A549 (cell line): Measurements from ENCODE around the gene FOXA1. TPM values are rescaled to one million over a fixed set of nuclear protein-coding genes. Genes with fewer than 3 reads are reported as not detected.

Source experiments
- ATAC-seq, 2 experiments: fragments of 200-7000 bp in 1 of 2; fragments of >200 bp in 1 of 2; cut with Nextera tagmentation in 1 of 2; cut with Tn5 transposase in 1 of 2; 3 replicates each; pipeline versions ENCODE4 v1.8.0 to v1.9.1; 2018 to 2020; ENCODE audit warnings: mild to moderate bottlenecking in 1 of 2, moderate library complexity in 1 of 2
- CTCF ChIA-PET: fragments of 300-600 bp; sonication (Branson Sonifier 250); formaldehyde crosslinking; extraction: SDS; loops from one replicate; lab custom pipeline; 2021; ENCODE audit warnings: antibody characterized with exemption, inconsistent platforms; lab: Yijun Ruan, JAX
- POLR2A ChIA-PET: fragments of 350-600 bp; formaldehyde crosslinking; extraction: SDS; loops from one replicate; lab custom pipeline; 2021; ENCODE audit warnings: antibody characterized with exemption, inconsistent platforms; lab: Yijun Ruan, JAX
- DNase-seq, 2 experiments: peaks; one replicate each; pipeline versions ENCODE4 v3.0.0 to v3.0.0-alpha.2; 2011 to 2016; ENCODE audit warnings: low read depth in 1 of 2, low spot score in 1 of 2
- FAIRE-seq: peaks from 2 replicates; lab custom pipeline; 2011; peaks lifted over from hg19 to GRCh38; lab: Jason Lieb, UNC
- H3K27ac ChIP-seq, 2 experiments: fragments of >200 bp; sonication (Bioruptor Twin); formaldehyde crosslinking; 3 replicates each; pipeline ENCODE4 v1.5.1; 2016 to 2017
- H3K4me1 ChIP-seq: fragments of >200 bp; sonication (Bioruptor Twin); formaldehyde crosslinking; 3 replicates; pipeline ENCODE4 v1.6.1; 2016
- H3K4me2 ChIP-seq: fragments of >200 bp; sonication (Bioruptor Twin); formaldehyde crosslinking; 3 replicates; pipeline ENCODE4 v1.6.1; 2016
- H3K4me3 ChIP-seq: fragments of >200 bp; sonication (Bioruptor Twin); formaldehyde crosslinking; 3 replicates; pipeline ENCODE4 v1.5.1; 2016
- H3K9me3 ChIP-seq: fragments of >200 bp; sonication (Bioruptor Twin); formaldehyde crosslinking; 3 replicates; pipeline ENCODE4 v1.6.1; 2016
- BHLHE40 ChIP-seq: IDR thresholded peaks from 2 replicates; pipeline ENCODE4 v1.6.1; 2012; ENCODE audit warnings: low read depth, low read length, inconsistent platforms
- EP300 ChIP-seq, 2 experiments: fragments of >200 bp; sonication (Bioruptor Twin); formaldehyde crosslinking; IDR thresholded peaks; 2 replicates in 1 of 2; 3 replicates in 1 of 2; pipeline ENCODE4 v1.6.1; 2016 to 2017
- ESRRA ChIP-seq: fragments of 150-350 bp; IDR thresholded peaks from 2 replicates; pipeline ENCODE4 v1.6.1; 2014; ENCODE audit warnings: mild to moderate bottlenecking, low read length, borderline replicate concordance
- FOSL2 ChIP-seq, 2 experiments: fragments of 450-650 bp in 1 of 2; fragments of >200 bp in 1 of 2; sonication (Bioruptor Twin) in 1 of 2; formaldehyde crosslinking; IDR thresholded peaks; 2 replicates each; pipeline versions ENCODE4 v1.5.0 to v1.6.1; 2016 to 2020; ENCODE audit warnings: mild to moderate bottlenecking in 1 of 2, moderate library complexity in 1 of 2
- FOXS1 ChIP-seq: fragments of 250-450 bp; sonication (Bioruptor Pico); IDR thresholded peaks from 2 replicates; pipeline ENCODE4 v1.5.0; 2020; ENCODE audit warnings: mild to moderate bottlenecking, moderate library complexity
- GATA3 ChIP-seq: IDR thresholded peaks from 2 replicates; pipeline ENCODE4 v1.6.1; 2012; ENCODE audit warnings: borderline replicate concordance
- HDAC2 ChIP-seq: fragments of 200-600 bp; sonication (generic); IDR thresholded peaks from 2 replicates; pipeline ENCODE4 v1.6.1; 2016
- HEYL ChIP-seq: fragments of 250-450 bp; sonication (Bioruptor Pico); IDR thresholded peaks from 2 replicates; pipeline ENCODE4 v1.8.0; 2021; ENCODE audit warnings: mild to moderate bottlenecking, moderate library complexity
- JUN ChIP-seq, 2 experiments: fragments of >200 bp; sonication (Bioruptor Twin); formaldehyde crosslinking; IDR thresholded peaks; 2 replicates in 1 of 2; 3 replicates in 1 of 2; pipeline ENCODE4 v1.6.1; 2016 to 2017
- JUNB ChIP-seq: fragments of >200 bp; sonication (Bioruptor Twin); formaldehyde crosslinking; IDR thresholded peaks from 2 replicates; pipeline ENCODE4 v1.6.1; 2016
- MYC ChIP-seq: IDR thresholded peaks from 2 replicates; pipeline ENCODE4 v1.6.1; 2012; ENCODE audit warnings: mild to moderate bottlenecking, inconsistent platforms, low read length, improper control_type of control experiment, borderline replicate concordance
- NFE2L2 ChIP-seq: fragments of 150-350 bp; conservative IDR thresholded peaks from 2 replicates; pipeline ENCODE4 v1.6.1; 2014; ENCODE audit warnings: low read length
- RCOR1 ChIP-seq: fragments of 150-350 bp; IDR thresholded peaks from 2 replicates; pipeline ENCODE4 v1.6.1; 2014; ENCODE audit warnings: antibody characterized with exemption, low read length, low read depth
- RFX5 ChIP-seq: fragments of 450-650 bp; IDR thresholded peaks from 2 replicates; pipeline ENCODE4 v1.7.1; 2014; ENCODE audit warnings: antibody characterized with exemption, mild to moderate bottlenecking, moderate library complexity
- RNF2 ChIP-seq: fragments of 200-600 bp; sonication (generic); IDR thresholded peaks from 2 replicates; pipeline ENCODE4 v1.6.1; 2016; ENCODE audit warnings: low read depth, mild to moderate bottlenecking, antibody characterized with exemption, moderate library complexity, borderline replicate concordance
- SMC3 ChIP-seq: fragments of >200 bp; sonication (Bioruptor Twin); formaldehyde crosslinking; IDR thresholded peaks from 3 replicates; pipeline ENCODE4 v1.6.1; 2018; ENCODE audit warnings: inconsistent platforms
- SREBF2 ChIP-seq: fragments of 450-650 bp; IDR thresholded peaks from 2 replicates; pipeline ENCODE4 v1.6.1; 2014; ENCODE audit warnings: mild to moderate bottlenecking, moderate library complexity
- TFCP2L1 ChIP-seq: fragments of 250-450 bp; sonication (Bioruptor Pico); IDR thresholded peaks from 2 replicates; pipeline ENCODE4 v1.5.0; 2021; ENCODE audit warnings: mild to moderate bottlenecking
- ZNF302 ChIP-seq: fragments of 250-450 bp; sonication (Bioruptor Pico); IDR thresholded peaks from 2 replicates; pipeline ENCODE4 v1.9.0; 2021; ENCODE audit warnings: inconsistent platforms, mild to moderate bottlenecking, moderate library complexity
- WGBS: methylation state at CpG from one replicate; pipeline ENCODE4 v1.1.6; 2017; ENCODE audit errors: missing lambda C conversion rate; 5-methylcytosine and 5-hydroxymethylcytosine counted together
- polyA plus RNA-seq, 4 experiments: library from polyadenylated mRNA; depleted of rRNA in 3 of 4; stranded (reverse); fragments of >200 nt; fragmentation: RNase III in 1 of 4; extraction: RNeasy Plus Mini Kit Qiagen cat#74134 plus additional on column Dnase treatment in 1 of 4; gene quantifications; 2 replicates in 3 of 4; 3 replicates in 1 of 4; pipeline ENCODE4 v1.2.3, GENCODE V29; 2011 to 2017
- TF ChIP-seq, protein P1 (sequence below): fragments of >200 bp; sonication (Bioruptor Twin); formaldehyde crosslinking; IDR thresholded peaks from 3 replicates; pipeline ENCODE4 v1.5.1; 2016
- TF ChIP-seq, protein P2 (sequence below): IDR thresholded peaks from 2 replicates; pipeline ENCODE4 v1.6.1; 2012
- TF ChIP-seq, protein P3 (sequence below): fragments of >200 bp; sonication (Bioruptor Twin); formaldehyde crosslinking; IDR thresholded peaks from 2 replicates; pipeline ENCODE4 v1.6.1; 2016

The FOXA1 gene
- polyA plus RNA-seq, 2 of the 4 experiments (the other 2 are of a cell fraction) = 5.5 to 17.9 TPM

DNA sequence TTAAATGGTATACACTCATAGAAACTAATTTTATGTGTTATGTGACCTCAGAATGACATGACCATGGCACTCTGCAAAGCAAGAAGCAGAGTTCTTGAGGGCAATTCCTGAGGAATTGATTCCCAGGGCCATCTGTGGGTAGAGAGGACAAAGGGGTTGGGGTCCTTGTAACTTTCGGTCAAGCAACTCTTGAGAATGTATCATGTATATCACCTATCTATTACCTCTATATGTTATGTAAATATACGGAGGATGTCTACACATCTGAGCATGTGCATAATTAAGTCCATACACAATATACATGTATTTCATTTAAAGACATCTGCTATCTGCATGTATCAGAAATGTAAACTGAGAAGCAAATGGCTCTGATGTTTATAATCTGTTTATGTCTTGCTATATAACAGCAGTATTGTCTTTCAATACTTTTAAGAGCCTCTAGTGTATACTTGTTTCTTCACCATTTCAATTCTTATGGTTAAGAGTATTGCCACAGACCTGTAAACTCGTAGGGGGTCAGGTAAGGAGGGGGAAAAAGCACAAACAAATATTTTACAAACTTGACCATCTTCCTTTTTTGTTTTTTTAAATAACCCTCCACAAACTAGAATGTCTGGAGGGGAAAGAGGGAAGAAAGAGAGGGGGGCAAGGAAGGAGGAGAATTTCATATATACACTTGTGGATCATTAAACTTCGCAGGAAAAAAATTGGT is 4.5 kb downstream of the FOXA1 start:
- peak overlapping the region; percentile 92 for H3K4me3 ChIP-seq

DNA sequence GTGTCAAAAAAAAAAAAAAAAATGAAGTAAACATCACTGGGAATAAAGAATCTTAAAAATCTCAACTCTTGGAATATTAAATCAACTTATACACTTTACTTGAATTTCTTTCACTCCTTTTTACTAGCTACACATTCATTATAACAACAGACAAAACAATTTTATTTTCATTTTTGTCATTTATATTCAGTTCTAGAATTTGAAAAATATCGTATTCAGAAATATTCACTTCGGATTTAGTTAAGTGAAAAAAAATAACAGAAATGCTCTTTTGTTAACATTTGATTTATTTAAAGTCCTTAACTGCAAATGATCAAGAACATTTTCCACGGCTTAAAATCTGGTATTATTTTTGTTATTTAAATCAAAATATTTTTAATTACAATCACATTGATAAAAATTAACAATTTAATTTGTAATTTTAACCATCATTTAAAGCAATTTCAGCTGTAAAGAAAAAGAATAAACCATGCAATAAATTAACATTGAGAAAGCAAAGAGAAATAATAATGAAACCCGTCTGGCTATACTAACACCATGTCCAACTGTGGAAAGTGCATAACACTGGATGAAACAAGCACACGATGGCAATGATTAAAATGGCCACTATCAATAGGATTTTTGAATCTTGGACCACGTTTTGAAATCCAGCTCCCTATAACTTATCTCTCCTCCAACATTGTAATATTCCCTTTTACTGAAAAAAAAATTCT is 5.2 kb downstream of the FOXA1 start:
- TF ChIP-seq HDAC2 (no peak), FOSL2 (IDR thresholded peaks at IDR 0.05) (no peak), FOSL2 (CRISPR knock-in tag; IDR thresholded peaks at IDR 0.05) (no peak), FOXS1 (CRISPR knock-in tag) (no peak), RNF2 (no peak), SMC3 (no peak)
- DNase-seq (no peak), ATAC-seq (no peak), FAIRE-seq (no peak)
- peak overlapping the region; percentile 29 to 84; a peak in 4 of 6 replicates for H3K27ac ChIP-seq
- ChIA-PET POLR2A (interaction anchor here (0.5 kb wide), 1 partner anchor 64 kb away, joined by 3 read pairs; no protein-coding TSS in a partner anchor), CTCF (interaction anchor here (0.7 to 2.1 kb wide), 4 partner anchors 143 to 359 kb away, joined by 3 to 8 read pairs (median 3); no protein-coding TSS in a partner anchor)
- WGBS = 37% methylated on average over 6 of the region's 6 CpGs
- peak overlapping the region; percentile 95 for H3K4me2 ChIP-seq
- H3K9me3 ChIP-seq = no peaks in the 10 kb centered on the region
- H3K4me3 ChIP-seq = peak overlapping the region; percentile 60
- peaks cover 21% of the 10 kb centered on the region for H3K4me1 ChIP-seq

More for the DNA sequence above, 4.5 kb downstream of the FOXA1 start:
- FAIRE-seq (peak; percentile 28), ATAC-seq (no peak), DNase-seq (no peak)
- peak overlapping the region; percentile 95 for H3K4me2 ChIP-seq
- ChIA-PET CTCF (interaction anchor here (1.0 to 1.9 kb wide), 5 partner anchors 229 to 360 kb away, joined by 3 to 18 read pairs (median 5); no protein-coding TSS in a partner anchor), POLR2A (no interaction called here)
- H3K27ac ChIP-seq = peak overlapping the region; percentile 87 to 90; a peak in 4 of 6 replicates
- peaks cover 21% of the 10 kb centered on the region for H3K4me1 ChIP-seq
- 35% methylated on average over 4 of the region's 4 CpGs for WGBS
- TF ChIP-seq HEYL (no peak), JUNB (no peak), NFE2L2 (no peak), BHLHE40 (no peak), RFX5 (no peak), ESRRA (no peak), JUN (IDR thresholded peaks at IDR 0.05) (no peak), RCOR1 (no peak), EP300 (IDR thresholded peaks at IDR 0.05) (no peak), TFCP2L1 (CRISPR knock-in tag) (no peak), GATA3 (no peak), ZNF302 (CRISPR knock-in tag) (no peak), MYC (no peak), SREBF2 (no peak)
- TF ChIP-seq, protein P1, sequence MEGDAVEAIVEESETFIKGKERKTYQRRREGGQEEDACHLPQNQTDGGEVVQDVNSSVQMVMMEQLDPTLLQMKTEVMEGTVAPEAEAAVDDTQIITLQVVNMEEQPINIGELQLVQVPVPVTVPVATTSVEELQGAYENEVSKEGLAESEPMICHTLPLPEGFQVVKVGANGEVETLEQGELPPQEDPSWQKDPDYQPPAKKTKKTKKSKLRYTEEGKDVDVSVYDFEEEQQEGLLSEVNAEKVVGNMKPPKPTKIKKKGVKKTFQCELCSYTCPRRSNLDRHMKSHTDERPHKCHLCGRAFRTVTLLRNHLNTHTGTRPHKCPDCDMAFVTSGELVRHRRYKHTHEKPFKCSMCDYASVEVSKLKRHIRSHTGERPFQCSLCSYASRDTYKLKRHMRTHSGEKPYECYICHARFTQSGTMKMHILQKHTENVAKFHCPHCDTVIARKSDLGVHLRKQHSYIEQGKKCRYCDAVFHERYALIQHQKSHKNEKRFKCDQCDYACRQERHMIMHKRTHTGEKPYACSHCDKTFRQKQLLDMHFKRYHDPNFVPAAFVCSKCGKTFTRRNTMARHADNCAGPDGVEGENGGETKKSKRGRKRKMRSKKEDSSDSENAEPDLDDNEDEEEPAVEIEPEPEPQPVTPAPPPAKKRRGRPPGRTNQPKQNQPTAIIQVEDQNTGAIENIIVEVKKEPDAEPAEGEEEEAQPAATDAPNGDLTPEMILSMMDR = no peak
- TF ChIP-seq, protein P2, sequence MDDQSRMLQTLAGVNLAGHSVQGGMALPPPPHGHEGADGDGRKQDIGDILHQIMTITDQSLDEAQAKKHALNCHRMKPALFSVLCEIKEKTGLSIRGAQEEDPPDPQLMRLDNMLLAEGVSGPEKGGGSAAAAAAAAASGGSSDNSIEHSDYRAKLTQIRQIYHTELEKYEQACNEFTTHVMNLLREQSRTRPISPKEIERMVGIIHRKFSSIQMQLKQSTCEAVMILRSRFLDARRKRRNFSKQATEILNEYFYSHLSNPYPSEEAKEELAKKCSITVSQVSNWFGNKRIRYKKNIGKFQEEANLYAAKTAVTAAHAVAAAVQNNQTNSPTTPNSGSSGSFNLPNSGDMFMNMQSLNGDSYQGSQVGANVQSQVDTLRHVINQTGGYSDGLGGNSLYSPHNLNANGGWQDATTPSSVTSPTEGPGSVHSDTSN = no peak
- TF ChIP-seq, protein P3, sequence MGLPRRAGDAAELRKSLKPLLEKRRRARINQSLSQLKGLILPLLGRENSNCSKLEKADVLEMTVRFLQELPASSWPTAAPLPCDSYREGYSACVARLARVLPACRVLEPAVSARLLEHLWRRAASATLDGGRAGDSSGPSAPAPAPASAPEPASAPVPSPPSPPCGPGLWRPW = no peak
- no peaks in the 10 kb centered on the region for H3K9me3 ChIP-seq
